HepG2 (cell line): ENCODE measurements around the gene FITM1. TPM values are rescaled to one million over a fixed set of nuclear protein-coding genes. Genes with fewer than 3 reads are reported as not detected.
A peak's percentile ranks its signal among the peaks of the same experiment; 100 is the strongest.

Experiments
- ARNT ChIP-seq: fragments of 450-650 bp; IDR thresholded peaks from 2 replicates; pipeline ENCODE4 v1.6.1; 2017
- ARNTL ChIP-seq: sonication (generic); formaldehyde crosslinking; IDR thresholded peaks from 2 replicates; pipeline ENCODE4 v1.4.0; 2020; ENCODE audit warnings: mild to moderate bottlenecking, missing genetic modification reagents
- DMAP1 ChIP-seq: IDR thresholded peaks from 2 replicates; pipeline ENCODE4 v1.6.1; 2016
- DR1 ChIP-seq: sonication (generic); formaldehyde crosslinking; IDR thresholded peaks from 2 replicates; pipeline ENCODE4 v1.8.0; 2021; ENCODE audit warnings: mild to moderate bottlenecking, missing genetic modification reagents, inconsistent platforms
- KLF6 ChIP-seq: IDR thresholded peaks from 2 replicates; pipeline ENCODE4 v1.8.0; 2016; ENCODE audit warnings: missing biosample characterization, missing genetic modification reagents
- MXI1 ChIP-seq: IDR thresholded peaks from 3 replicates; pipeline ENCODE4 v1.6.1; 2012; ENCODE audit warnings: low read depth, low read length, inconsistent platforms, borderline replicate concordance
- MYNN ChIP-seq: sonication (generic); formaldehyde crosslinking; IDR thresholded peaks from 2 replicates; pipeline ENCODE4 v1.4.0; 2020; ENCODE audit warnings: mild to moderate bottlenecking, low read depth, missing genetic modification reagents
- NFE2 ChIP-seq: sonication (generic); formaldehyde crosslinking; IDR thresholded peaks from 2 replicates; pipeline ENCODE4 v1.4.0; 2020; ENCODE audit warnings: missing genetic modification reagents
- NRL ChIP-seq: sonication (generic); formaldehyde crosslinking; IDR thresholded peaks from 2 replicates; pipeline ENCODE4 v1.5.0; 2020; ENCODE audit warnings: missing genetic modification reagents, mild to moderate bottlenecking, moderate library complexity, borderline replicate concordance
- PRMT3 ChIP-seq: sonication (generic); formaldehyde crosslinking; IDR thresholded peaks from 2 replicates; pipeline ENCODE4 v1.8.1; 2022; ENCODE audit warnings: low read depth, mild to moderate bottlenecking, moderate library complexity, missing genetic modification reagents, borderline replicate concordance
- RELA ChIP-seq: sonication (generic); formaldehyde crosslinking; IDR thresholded peaks from 2 replicates; pipeline ENCODE4 v1.4.0; 2020; ENCODE audit warnings: missing genetic modification reagents
- RFX1 ChIP-seq: fragments of 450-650 bp; IDR thresholded peaks from 2 replicates; pipeline ENCODE4 v1.6.1; 2017
- RNF2 ChIP-seq: fragments of 450-650 bp; conservative IDR thresholded peaks from 2 replicates; pipeline ENCODE4 v1.6.1; 2016; ENCODE audit warnings: low read depth
- SALL1 ChIP-seq: sonication (generic); formaldehyde crosslinking; IDR thresholded peaks from 2 replicates; pipeline ENCODE4 v1.8.0; 2022; ENCODE audit warnings: mild to moderate bottlenecking, missing genetic modification reagents
- SP2 ChIP-seq: sonication (generic); formaldehyde crosslinking; IDR thresholded peaks from 2 replicates; pipeline ENCODE4 v1.5.1; 2020; ENCODE audit warnings: mild to moderate bottlenecking, missing genetic modification reagents
- TEAD3 ChIP-seq: optimal IDR thresholded peaks from 2 replicates; pipeline ENCODE3; 2016; ENCODE audit warnings: borderline replicate concordance
- TERF1 ChIP-seq: sonication (generic); formaldehyde crosslinking; IDR thresholded peaks from 2 replicates; pipeline ENCODE4 v1.8.0; 2022; ENCODE audit warnings: mild to moderate bottlenecking, missing genetic modification reagents, moderate library complexity
- ZBTB8A ChIP-seq: sonication (generic); formaldehyde crosslinking; IDR thresholded peaks from 2 replicates; pipeline ENCODE4 v1.4.0; 2020; ENCODE audit warnings: mild to moderate bottlenecking, low read depth, missing genetic modification reagents, borderline replicate concordance
- ZFAT ChIP-seq: sonication (generic); formaldehyde crosslinking; conservative IDR thresholded peaks from 2 replicates; pipeline ENCODE4 v1.8.1; 2023; ENCODE audit warnings: missing genetic modification reagents, inconsistent platforms
- ZMAT3 ChIP-seq: sonication (generic); formaldehyde crosslinking; conservative IDR thresholded peaks from 2 replicates; pipeline ENCODE4 v1.7.0; 2021; ENCODE audit warnings: missing genetic modification reagents
- ZNF484 ChIP-seq: sonication (generic); formaldehyde crosslinking; IDR thresholded peaks from 2 replicates; pipeline ENCODE4 v1.5.1; 2020; ENCODE audit warnings: mild to moderate bottlenecking, low read depth, missing genetic modification reagents, borderline replicate concordance
- ZNF619 ChIP-seq: sonication (generic); formaldehyde crosslinking; IDR thresholded peaks from 2 replicates; pipeline ENCODE4 v1.4.0; 2020; ENCODE audit warnings: mild to moderate bottlenecking, missing genetic modification reagents
- polyA plus RNA-seq, 8 experiments: library from polyadenylated mRNA; depleted of rRNA in 3 of 8; stranded (reverse) in 7 of 8; unstranded in 1 of 8; fragments of >200 nt; fragmentation: Illumina TruSeq in 4 of 8; extraction: Trizol in 4 of 8; gene quantifications; 2 replicates each; pipeline versions ENCODE4 v1.2.1 to v1.2.3, GENCODE V29; 2011 to 2016; ENCODE audit warnings: low read depth in 4 of 8, missing spikeins in 1 of 8, mixed read lengths in 1 of 8; ENCODE audit not compliant: insufficient read depth in 1 of 8
- total RNA-seq, 5 experiments: library from RNA; depleted of rRNA; stranded (reverse); fragments of >200 nt; fragmentation: Illumina TruSeq; extraction: Trizol; gene quantifications; 2 replicates each; pipeline ENCODE4 v1.2.3, GENCODE V29; 2016; ENCODE audit warnings: low read depth in 1 of 5
- TF ChIP-seq, protein P1 (sequence below): sonication (generic); formaldehyde crosslinking; IDR thresholded peaks from 2 replicates; pipeline ENCODE4 v1.9.0; 2021; ENCODE audit warnings: missing genetic modification reagents, mild to moderate bottlenecking, borderline replicate concordance
- TF ChIP-seq, protein P2 (sequence below): sonication (generic); formaldehyde crosslinking; IDR thresholded peaks from 2 replicates; pipeline ENCODE4 v1.4.0; 2020; ENCODE audit warnings: missing genetic modification reagents
- TF ChIP-seq, protein P3 (sequence below): sonication (generic); formaldehyde crosslinking; IDR thresholded peaks from 2 replicates; pipeline ENCODE4 v1.4.0; 2020; ENCODE audit warnings: mild to moderate bottlenecking, missing genetic modification reagents

FITM1 gene
- total and polyA plus RNA-seq, 2 of the 13 experiments (the other 11 are each of a cell fraction or from before 2014, with no cell fraction given) = 2.7 to 5.8 TPM

- peak; percentile 99 for TF ChIP-seq ZMAT3 (CRISPR knock-in tag)
- TF ChIP-seq RELA (CRISPR knock-in tag) = peak; percentile 98
- TF ChIP-seq KLF6 = peak; percentile 100
- TF ChIP-seq TERF1 (CRISPR knock-in tag) = no peak
- TF ChIP-seq, protein P1, sequence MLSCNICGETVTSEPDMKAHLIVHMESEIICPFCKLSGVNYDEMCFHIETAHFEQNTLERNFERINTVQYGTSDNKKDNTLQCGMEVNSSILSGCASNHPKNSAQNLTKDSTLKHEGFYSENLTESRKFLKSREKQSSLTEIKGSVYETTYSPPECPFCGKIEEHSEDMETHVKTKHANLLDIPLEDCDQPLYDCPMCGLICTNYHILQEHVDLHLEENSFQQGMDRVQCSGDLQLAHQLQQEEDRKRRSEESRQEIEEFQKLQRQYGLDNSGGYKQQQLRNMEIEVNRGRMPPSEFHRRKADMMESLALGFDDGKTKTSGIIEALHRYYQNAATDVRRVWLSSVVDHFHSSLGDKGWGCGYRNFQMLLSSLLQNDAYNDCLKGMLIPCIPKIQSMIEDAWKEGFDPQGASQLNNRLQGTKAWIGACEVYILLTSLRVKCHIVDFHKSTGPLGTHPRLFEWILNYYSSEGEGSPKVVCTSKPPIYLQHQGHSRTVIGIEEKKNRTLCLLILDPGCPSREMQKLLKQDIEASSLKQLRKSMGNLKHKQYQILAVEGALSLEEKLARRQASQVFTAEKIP (CRISPR knock-in tag) = no peak
- TF ChIP-seq ZNF619 (CRISPR knock-in tag) = peak; percentile 97
- TF ChIP-seq, protein P2, sequence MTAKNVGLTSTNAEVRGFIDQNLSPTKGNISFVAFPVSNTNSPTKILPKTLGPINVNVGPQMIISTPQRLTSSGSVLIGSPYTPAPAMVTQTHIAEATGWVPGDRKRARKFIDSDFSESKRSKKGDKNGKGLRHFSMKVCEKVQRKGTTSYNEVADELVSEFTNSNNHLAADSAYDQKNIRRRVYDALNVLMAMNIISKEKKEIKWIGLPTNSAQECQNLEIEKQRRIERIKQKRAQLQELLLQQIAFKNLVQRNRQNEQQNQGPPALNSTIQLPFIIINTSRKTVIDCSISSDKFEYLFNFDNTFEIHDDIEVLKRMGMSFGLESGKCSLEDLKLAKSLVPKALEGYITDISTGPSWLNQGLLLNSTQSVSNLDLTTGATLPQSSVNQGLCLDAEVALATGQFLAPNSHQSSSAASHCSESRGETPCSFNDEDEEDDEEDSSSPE (CRISPR knock-in tag) = peak; percentile 87
- TF ChIP-seq SP2 = peak; percentile 51; the same call in 1 of the 2 replicates
- no peak; the same call in 1 of the 2 replicates for TF ChIP-seq DR1
- TF ChIP-seq RFX1 = no peak
- TF ChIP-seq DMAP1 = peak; percentile 100
- TF ChIP-seq ZNF484 (CRISPR knock-in tag) = no peak
- peak; percentile 76 for TF ChIP-seq RNF2
- peak; percentile 94 for TF ChIP-seq ARNTL (CRISPR knock-in tag)
- no peak for TF ChIP-seq ZBTB8A (CRISPR knock-in tag)
- peak; percentile 93 for TF ChIP-seq NRL (CRISPR knock-in tag)
- TF ChIP-seq MYNN (CRISPR knock-in tag) = peak; percentile 93
- TF ChIP-seq TEAD3 = peak; percentile 97
- TF ChIP-seq, protein P3, sequence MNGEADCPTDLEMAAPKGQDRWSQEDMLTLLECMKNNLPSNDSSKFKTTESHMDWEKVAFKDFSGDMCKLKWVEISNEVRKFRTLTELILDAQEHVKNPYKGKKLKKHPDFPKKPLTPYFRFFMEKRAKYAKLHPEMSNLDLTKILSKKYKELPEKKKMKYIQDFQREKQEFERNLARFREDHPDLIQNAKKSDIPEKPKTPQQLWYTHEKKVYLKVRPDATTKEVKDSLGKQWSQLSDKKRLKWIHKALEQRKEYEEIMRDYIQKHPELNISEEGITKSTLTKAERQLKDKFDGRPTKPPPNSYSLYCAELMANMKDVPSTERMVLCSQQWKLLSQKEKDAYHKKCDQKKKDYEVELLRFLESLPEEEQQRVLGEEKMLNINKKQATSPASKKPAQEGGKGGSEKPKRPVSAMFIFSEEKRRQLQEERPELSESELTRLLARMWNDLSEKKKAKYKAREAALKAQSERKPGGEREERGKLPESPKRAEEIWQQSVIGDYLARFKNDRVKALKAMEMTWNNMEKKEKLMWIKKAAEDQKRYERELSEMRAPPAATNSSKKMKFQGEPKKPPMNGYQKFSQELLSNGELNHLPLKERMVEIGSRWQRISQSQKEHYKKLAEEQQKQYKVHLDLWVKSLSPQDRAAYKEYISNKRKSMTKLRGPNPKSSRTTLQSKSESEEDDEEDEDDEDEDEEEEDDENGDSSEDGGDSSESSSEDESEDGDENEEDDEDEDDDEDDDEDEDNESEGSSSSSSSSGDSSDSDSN = peak; percentile 96
- TF ChIP-seq MXI1 = peak; percentile 99
- TF ChIP-seq SALL1 = peak; percentile 100
- TF ChIP-seq ZFAT (CRISPR knock-in tag) = no peak
- peak; percentile 90; the same call in 1 of the 2 replicates for TF ChIP-seq PRMT3
- TF ChIP-seq NFE2 (CRISPR knock-in tag) = no peak
- TF ChIP-seq ARNT = no peak
Measured at GRCh38 chr14:24160850-24161804, 30.7 kb downstream of the FITM1 start, which contains the start of gene IRF9 (continued).
